ENCODE data around the gene NRP1.

Gene NRP1

GRCh38 chr10:33256458-33256857 is 78.0 kb downstream of the NRP1 start:
- DNase-seq: no peak

DNA sequence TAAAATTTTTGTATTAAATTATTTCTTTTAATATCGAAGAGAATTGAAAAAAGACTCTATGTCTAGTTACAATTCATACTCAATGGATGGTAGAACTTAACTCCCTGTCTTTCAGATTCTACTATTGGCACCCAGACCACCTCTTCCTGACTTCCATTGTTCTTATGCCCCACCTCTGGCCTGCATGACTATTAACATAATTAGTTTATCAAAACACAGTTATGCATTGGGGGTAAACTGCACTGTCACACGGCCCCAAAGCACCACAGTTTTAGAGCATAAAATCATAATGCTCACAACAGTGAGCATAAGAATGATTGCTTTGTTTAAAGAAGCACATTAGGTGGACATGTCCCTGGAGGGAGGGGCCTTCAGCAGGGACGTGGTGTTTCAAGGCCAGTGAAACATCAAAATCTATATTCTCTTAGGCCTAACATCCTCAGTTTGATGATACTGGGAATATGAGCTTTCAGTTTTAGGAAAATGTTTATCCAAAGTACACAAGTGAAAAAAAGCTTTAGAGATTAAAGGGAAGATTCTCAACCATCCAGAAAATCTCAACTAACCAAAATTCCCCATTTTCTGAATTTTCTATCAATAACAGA is 79.8 kb downstream of the NRP1 start:
- DNase-seq: no peak

- DNase-seq: no peak
Measured at GRCh38 chr10:33253411-33253810, 81.1 kb downstream of the NRP1 start.

- peak in 1 of 2 experiments; percentile 38 for DNase-seq
Measured at GRCh38 chr10:33252794-33253203, 81.7 kb downstream of the NRP1 start.

DNA sequence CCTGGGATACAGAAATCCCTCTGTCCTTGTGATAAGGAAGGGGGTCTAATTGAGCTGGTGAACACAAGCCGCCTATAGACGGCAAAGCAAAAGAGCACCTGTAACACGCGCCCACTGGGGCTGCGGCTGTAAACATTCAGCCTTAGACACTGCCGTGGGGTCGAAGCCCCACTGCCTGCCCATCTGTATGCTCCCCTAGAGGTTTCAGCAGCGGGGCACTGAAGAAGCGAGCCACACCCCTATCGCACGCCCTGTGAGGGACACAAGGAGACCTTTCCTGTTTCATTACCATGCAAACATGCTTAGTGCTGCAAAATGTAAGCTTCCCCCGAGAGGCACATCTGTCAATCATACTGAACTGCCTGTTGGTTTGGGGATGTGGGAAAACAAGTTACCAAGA is 82.1 kb downstream of the NRP1 start:
- DNase-seq: no peak

- no peak for DNase-seq
Measured at GRCh38 chr10:33249659-33250345, 84.7 kb downstream of the NRP1 start.

DNA sequence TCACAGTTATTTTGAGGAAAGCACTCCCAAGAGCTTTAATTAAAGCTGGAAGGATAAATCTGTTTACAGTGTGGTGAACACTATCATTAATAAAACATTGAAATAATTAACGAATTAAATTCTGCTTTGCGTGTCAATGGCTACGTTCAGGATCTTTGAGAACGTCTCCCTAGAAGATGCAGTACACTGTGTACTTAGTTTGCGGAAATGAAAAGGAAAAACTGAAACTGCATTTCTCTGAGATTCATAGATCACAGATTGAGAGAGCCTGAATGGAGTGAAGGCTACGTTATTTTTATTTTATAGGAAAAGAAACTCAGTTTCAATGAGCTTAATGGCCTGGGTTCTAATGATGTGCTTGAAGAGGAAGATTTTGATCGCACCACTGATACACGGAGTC is 85.3 kb downstream of the NRP1 start:
- no peak for DNase-seq

GRCh38 chr10:33248638-33249037 is 85.8 kb downstream of the NRP1 start:
- peak; percentile 58 to 85 for DNase-seq

DNA sequence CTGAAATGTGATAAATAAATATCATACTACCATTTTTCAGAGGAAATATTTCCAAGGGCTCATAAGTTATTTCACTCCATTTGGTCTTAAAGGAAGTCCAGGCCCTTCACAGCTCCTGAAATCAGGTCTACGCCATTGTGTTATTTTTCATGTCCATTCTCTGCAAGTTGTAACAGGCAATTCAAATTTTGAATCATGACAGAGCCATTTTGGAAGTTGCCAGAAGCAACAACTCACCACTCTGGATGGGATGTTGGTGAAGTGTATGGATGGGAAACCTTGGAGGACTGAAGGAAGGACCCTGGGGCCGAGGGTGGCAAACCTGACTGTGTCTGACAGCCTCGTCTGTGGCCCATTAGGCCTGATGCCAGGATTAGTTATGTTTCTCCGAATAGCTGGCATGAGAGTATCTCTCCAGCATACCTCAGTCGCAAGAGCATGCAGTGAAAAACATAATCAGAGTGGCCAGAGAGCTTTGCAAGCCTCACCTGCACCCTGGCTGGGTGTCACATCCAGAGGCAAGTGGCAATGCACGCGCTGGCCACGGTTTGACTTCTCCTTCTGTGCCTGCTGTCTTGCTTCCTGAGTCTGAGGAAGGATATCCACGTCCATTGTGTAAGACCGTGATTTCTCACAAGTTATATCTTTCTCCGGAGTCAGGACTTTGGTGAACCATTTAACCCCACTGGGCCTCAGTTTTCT is 87.1 kb downstream of the NRP1 start:
- DNase-seq: no peak

DNA sequence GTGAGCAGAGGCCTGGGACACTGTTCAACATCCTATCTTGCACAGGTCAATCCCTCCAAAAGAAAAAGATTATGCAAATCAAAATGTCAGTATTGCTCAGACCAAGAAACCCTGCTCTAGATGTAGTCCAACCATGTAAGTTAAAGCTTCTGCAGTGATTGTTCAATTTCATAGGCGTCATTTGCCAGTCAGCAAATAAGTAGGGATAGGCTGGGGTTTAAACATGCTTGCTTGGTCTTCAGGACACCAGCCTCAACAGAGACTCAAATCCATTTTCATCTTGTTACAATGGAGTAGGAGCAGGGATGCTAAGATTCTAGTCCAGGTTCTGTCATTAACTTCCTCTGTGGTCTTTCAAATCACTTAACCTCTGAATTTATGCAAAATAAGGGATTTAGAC is 89.1 kb downstream of the NRP1 start:
- no peak for DNase-seq

DNA sequence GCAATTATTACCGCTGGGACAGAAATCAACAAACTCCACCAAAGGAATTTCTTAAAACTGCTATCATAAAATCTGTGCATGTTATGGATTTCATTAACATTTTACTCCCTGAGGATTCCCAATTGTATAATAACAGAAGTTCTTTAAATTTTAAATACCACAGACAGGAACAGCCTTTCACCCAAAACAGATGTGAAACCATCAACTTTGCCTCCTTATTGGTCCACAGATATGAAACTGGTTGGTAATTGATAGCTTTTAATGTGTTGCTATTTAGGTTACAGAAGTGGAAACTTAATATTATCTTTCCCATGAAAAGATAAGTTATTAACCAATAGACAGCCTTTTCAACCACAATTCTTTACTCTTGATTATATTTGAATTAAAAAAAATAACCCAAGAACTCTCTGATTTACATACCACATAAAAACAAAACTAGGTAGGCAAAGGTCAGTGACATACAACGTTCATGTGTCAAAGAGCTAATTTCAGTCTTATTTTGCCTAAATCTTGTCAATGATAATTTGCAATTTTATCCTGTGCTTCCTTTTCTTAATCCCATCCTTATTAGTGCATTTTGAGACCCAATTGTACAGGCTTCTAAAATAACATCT is 90.0 kb downstream of the NRP1 start:
- no peak for DNase-seq

DNA sequence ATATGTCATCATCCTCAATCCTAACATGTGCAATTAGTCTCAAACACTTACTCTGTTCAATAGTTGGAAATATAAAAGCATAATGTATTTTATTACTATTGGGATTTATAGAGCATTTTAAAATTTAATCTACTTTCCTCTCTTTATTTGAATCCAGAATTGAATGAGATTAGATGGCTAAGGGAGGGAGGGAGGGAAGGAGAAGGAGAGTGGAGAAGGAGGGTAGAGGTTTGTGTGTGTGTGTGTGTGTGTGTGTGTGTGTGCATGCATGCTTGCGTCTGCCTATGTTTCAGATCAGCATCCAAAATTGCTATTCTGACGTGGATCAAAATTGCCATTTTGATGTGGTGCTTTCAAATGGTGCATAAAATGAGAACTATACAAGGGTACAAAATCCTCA is 90.8 kb downstream of the NRP1 start:
- DNase-seq: no peak

DNA sequence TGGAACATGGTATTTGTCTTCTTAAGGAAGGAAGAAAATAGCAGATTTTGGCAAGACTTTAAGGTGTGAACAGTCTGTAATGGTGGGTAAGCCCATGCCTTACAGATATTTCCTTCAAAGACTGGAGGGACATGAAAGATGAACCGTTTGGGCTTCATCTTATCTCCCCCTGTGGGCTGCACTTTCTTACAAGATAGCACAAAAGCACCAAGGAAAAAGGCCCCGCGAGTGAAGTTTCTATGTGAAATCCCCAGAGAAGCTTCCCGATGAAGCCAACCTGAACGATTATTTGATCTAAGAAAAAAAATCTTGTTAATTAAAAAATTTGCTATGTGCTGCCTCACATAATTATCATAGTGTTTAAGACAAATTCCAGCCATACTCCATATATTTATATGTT is 91.5 kb downstream of the NRP1 start:
- DNase-seq: no peak

GRCh38 chr10:33241351-33241750 is 93.1 kb downstream of the NRP1 start:
- no peak for DNase-seq

DNA sequence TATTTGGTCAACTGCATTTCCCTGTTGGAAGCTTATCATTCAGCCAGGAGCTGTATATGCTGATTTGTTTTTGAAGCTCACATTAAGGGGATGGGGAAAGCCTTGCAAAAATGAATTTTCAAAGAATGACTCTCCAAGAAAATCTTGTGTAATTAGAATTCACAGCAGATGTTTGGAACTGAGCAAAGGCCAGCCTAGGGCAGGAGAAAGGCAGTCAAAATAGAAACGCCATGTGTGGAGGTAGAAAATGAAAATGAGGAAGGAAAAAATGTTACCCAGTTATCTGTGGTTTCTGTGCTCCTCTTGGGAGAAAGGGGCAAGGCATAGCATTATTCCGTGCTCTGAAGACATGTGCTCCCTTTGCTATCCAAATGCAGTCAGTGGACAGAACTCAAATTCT is 93.5 kb downstream of the NRP1 start:
- DNase-seq: no peak

GRCh38 chr10:33240258-33240657 is 94.2 kb downstream of the NRP1 start:
- DNase-seq: no peak

- DNase-seq: no peak
Measured at GRCh38 chr10:33239257-33239656, 95.2 kb downstream of the NRP1 start.

DNA sequence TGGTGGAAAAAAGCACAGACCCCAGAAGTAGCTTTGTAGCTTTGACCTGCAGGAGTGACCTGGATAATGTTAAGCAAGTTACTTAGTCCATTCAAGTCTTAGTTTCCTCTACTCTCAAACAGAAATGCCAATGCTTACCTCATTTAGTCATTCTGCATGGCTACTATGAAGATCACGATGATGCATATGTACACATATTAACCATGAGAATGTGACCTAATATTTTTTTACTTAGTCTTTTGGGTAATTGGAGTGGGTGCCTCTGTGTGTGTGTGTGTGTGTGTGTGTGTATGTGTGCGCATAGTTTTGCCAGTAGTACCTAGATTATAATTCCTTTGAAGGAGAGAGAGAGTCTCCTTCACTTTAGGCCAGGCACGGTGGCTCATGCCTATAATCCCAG is 95.8 kb downstream of the NRP1 start:
- DNase-seq: peak; percentile 15 to 32

DNA sequence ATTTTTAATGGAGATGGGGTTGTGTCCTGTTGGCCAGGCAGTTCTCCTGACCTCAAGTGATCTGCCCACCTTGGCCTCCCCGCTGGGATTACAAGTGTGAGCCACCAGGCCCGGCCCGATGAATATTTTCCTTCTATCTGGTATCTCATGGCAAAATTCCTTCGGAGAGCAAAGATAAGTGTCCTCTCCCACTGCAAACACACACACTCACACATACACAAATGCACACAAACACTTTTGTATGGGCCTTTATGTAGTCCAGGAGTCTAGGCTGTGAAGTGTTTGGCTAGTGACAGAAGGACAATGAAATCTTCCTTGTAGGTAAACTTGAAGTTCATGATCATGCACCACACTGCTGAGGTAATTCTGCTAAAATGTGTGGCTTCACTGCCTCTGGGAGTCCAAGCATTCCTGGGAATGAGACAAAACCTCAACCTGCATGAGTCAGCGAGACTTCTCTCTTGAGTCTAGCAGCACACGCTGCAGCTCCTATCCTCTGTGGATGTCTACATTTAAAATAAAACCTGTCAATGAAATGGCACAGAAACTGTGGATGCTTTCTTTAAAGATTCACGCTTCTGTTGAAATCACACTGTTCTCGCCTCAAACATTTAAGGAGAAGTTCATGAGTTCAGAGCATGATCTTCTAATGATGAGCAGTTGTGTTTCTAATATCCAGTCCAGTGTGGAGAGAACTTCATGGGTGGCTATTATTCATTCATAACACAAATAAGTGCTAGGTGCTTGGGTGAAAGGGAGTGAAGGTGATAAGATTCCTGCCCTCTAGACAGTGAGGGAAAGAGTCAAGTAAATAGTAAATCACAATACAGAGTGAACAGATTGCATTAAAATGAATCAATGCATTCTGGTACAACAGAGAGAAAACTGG is 96.5 kb downstream of the NRP1 start:
- peak; percentile 77 to 89 for DNase-seq

DNA sequence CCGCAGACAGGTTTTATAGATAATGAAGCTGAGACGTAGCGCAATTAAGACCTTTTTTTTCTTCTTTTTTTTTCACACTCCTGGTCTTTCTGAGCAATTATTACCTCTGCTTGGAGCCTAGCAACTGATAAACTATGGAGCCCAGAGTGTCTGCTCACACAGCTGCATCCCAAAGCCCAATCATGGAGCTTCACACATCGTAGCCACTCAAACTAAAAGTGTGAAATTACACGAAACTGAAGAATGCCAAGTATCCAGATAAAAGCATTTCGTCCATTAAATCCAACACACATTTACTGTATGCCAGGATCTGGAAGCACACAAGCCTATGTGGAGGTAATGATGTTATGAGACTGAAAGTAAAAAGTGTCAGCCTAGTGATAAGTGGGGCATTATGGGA is 97.6 kb downstream of the NRP1 start:
- no peak for DNase-seq

- DNase-seq: no peak
Measured at GRCh38 chr10:33235951-33236350, 98.5 kb downstream of the NRP1 start.

- no peak for DNase-seq
Measured at GRCh38 chr10:33235251-33235884, 99.1 kb downstream of the NRP1 start.
